Peyer's patch (tissue), 4 donors: ENCODE results near the gene SUGCT.

Source experiments
- CTCF ChIP-seq, 6 experiments: fragments of 450-650 bp in 4 of 6; fragments of 200-600 bp in 2 of 6; sonication (generic) in 1 of 6; IDR thresholded peaks; one replicate each; pipeline ENCODE4 v1.5.1; 2017 to 2019; ENCODE audit warnings: antibody characterized with exemption in 6 of 6, mild to moderate bottlenecking in 3 of 6, moderate library complexity in 1 of 6
- POLR2A ChIP-seq, 2 donors: fragments of 450-650 bp; IDR thresholded peaks; one replicate each; pipeline ENCODE4 v1.5.1; 2017; ENCODE audit warnings: antibody characterized with exemption in 2 of 2, mild to moderate bottlenecking in 2 of 2, moderate library complexity in 2 of 2

- TF ChIP-seq CTCF (IDR thresholded peaks at IDR 0.05): no peak
- TF ChIP-seq POLR2A (IDR thresholded peaks at IDR 0.05): no peak
These were observed 503.9 kb downstream of the SUGCT start for GRCh38 chr7:40638545-40639320.
